Amygdala (tissue), 56 donors: ENCODE data around the gene OR5T3.
"Not testable (repeated sequence)": the region's sequence is repeated elsewhere in the genome, so short reads cannot be mapped to it uniquely, and the experiment has no call there.

Experiments used
- DNase-seq, 56 donors: peaks; one replicate each; lab custom pipeline; 2025; lab: John Stamatoyannopoulos, UW

The OR5T3 gene

GRCh38 chr11:56251954-56252353, at the start of gene OR5T3:
Gene OR5T3 (plus strand): TSS chr11:56252254. CDS start chr11:56252254, 0 bp downstream.
- DNase-seq = no peak

- no peak for DNase-seq
Observed at GRCh38 chr11:56207790-56208189, 44.3 kb upstream of the OR5T3 start.

GRCh38 chr11:56214537-56214936, 37.5 kb upstream of the OR5T3 start:
- no peak for DNase-seq

- not testable (repeated sequence) for DNase-seq
Observed at GRCh38 chr11:56219735-56220134, 32.3 kb upstream of the OR5T3 start.

- DNase-seq = no peak
Observed at GRCh38 chr11:56234155-56234554, 17.9 kb upstream of the OR5T3 start, which contains the start of gene OR5T2. Gene OR5T2 (minus strand): TSS chr11:56234255. CDS start chr11:56233062, 1,193 bp downstream.

GRCh38 chr11:56271092-56271491, 19.0 kb downstream of the OR5T3 start:
- DNase-seq = no peak

- no peak for DNase-seq
Observed at GRCh38 chr11:56273854-56274253, 21.8 kb downstream of the OR5T3 start, which contains the start of gene OR5T1. Gene OR5T1 (plus strand): TSS chr11:56274154. CDS start chr11:56275639, 1,485 bp downstream.

GRCh38 chr11:56292154-56292553, 40.1 kb downstream of the OR5T3 start, which contains the start of gene OR8H1:
Gene OR8H1 (minus strand): TSS chr11:56292254. CDS start chr11:56291062, 1,192 bp downstream.
- no peak for DNase-seq

- DNase-seq = no peak
Observed at GRCh38 chr11:56296898-56297297, 44.8 kb downstream of the OR5T3 start.
